Uterus (tissue), 2 donors: ENCODE measurements around the gene FFAR3.

Experiments
- CTCF ChIP-seq, 4 experiments: fragments of 200-600 bp in 2 of 4; fragments of 450-650 bp in 2 of 4; sonication (generic) in 2 of 4; IDR thresholded peaks; one replicate each; pipeline ENCODE4 v1.5.1; 2016 to 2019; ENCODE audit warnings: antibody characterized with exemption in 4 of 4, mild to moderate bottlenecking in 2 of 4, moderate library complexity in 1 of 4
- POLR2A ChIP-seq, 2 donors: fragments of 450-650 bp; IDR thresholded peaks; one replicate each; pipeline ENCODE4 v1.6.1; 2016; ENCODE audit warnings: antibody characterized with exemption in 2 of 2, mild to moderate bottlenecking in 1 of 2, moderate library complexity in 1 of 2

GRCh38 chr19:35404879-35405622, 46.8 kb downstream of the FFAR3 start:
- TF ChIP-seq CTCF (IDR thresholded peaks at IDR 0.05) = no peak
- TF ChIP-seq POLR2A (IDR thresholded peaks at IDR 0.05) = no peak
